ENCODE measurements around the gene CD68.

The CD68 gene

DNA sequence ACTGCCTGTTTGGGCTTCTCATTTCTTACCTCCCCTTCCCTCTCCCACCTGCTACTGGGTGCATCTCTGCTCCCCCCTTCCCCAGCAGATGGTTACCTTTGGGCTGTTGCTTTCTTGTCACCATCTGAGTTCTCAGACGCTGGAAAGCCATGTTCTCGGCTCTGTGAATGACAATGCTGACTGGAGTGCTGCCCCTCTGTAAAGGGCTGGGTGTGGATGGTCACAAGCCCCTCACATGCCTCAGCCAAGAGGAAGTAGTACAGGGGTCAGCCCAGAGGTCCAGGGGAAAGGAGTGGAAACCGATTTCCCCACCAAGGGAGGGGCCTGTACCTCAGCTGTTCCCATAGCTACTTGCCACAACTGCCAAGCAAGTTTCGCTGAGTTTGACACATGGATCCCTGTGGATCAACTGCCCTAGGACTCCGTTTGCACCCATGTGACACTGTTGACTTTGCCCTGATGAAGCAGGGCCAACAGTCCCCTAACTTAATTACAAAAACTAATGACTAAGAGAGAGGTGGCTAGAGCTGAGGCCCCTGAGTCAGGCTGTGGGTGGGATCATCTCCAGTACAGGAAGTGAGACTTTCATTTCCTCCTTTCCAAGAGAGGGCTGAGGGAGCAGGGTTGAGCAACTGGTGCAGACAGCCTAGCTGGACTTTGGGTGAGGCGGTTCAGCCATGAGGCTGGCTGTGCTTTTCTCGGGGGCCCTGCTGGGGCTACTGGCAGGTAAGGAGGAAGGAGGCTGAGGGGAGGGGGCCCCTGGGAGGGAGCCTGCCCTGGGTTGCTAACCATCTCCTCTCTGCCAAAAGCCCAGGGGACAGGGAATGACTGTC, at the start of gene CD68:
CD68 (plus strand) TSS at position 638 of the 833 bp plus-strand sequence; CDS start at position 678, 40 bp downstream.
- FAIRE-seq: no peak

DNA sequence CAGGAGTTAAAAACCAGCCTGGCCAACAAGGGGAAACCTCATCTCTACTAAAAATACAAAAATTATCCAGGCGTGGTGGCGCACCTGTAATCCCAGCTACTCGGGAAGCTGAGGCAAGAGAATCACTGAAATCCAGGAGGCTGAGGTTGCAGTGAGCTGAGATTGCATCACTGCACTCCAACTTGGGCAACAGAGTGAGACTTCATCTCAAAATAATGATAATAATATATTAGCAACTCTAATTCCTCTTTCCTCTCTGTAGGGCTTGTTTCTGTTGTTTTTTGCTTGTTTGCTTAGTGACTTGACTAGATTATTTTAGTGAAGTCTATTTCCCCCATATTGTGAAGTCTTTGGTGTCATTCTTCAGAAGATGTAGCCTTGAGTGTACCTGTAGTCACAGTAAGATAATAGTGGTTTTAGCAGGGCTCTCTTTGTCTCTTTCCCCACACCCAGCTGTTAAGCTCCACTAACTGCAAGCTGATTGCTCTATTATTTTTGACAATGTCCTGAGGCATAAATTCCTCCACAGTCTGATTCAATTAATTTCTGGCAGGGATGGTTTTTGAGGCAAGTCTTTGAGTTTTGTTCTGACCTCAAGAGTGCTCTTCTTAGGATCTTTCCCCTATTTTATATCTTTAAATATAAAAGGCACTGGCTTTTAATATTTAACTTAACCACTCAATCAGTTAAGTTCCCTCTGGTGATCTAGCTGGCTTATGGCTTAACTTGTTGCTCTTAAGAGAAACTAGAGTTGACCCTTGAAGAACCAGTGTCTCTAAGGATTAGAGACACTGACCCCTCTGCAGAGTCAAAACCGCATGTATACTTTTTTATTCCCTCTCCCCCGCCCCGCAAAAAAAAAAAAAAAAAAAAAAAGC, 49.2 kb upstream of the CD68 start:
- FAIRE-seq: no peak
- no peak for DNase-seq (ENCODE audit: low spot score)

More for the DNA sequence above, at the start of gene CD68:
- no peak for DNase-seq (ENCODE audit: low spot score)

DNA sequence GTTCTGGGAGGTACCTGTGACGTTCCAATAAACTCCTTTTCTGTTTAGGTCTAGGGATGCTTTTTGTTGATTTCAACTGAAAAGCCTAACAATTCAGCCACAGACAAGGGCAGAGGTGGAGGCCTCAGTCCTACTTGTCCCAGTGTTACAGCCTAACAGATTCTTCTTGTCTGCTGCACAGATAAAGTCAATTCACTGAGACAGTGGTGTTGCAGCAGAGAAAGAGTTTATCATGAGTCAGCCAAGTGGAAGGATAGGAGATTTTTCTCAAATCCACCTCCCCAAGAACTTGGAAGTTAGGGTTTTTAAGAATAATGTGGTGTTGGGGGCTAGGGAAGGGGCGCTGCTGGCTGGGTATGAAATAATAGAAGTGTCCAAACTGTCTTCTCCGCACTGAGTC, 41.4 kb upstream of the CD68 start:
- FAIRE-seq (no peak), DNase-seq (ENCODE audit: low spot score) (no peak)

DNA sequence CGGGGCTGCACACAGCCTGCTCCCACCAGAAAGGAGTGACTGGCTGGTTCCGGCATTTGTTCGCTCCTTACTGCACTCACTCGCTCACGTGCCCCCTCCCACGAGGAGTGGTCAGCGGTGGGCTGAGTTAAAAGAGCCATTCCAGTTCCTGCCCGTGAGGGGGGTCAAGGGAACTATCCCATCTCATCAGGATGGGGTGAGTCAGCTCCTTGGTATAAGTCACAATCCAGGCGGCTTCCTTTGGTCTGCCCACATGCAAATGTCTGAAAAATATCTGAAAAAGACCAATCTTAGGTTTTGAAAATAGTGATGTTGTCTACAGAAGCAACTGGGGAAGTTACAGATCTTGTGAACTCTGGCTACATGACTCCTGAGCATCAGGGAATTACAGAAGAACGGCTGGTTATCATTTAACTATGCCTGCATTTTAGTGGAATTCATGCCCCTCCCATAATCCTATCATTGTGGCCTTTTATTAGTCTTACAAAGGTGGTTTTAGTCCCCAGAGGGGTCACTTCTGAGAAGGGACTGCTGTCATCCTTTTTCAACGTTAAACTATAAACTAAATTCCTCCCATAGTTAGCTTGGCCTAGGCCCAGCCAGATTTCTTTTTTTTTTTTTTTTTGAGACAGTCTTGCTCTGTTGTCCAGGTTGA, 40.4 kb upstream of the CD68 start:
- DNase-seq (ENCODE audit: low spot score): no peak
- no peak for FAIRE-seq

GRCh38 chr17:7541074-7541621, 38.3 kb upstream of the CD68 start:
- FAIRE-seq: no peak
- DNase-seq (ENCODE audit: low spot score): no peak

DNA sequence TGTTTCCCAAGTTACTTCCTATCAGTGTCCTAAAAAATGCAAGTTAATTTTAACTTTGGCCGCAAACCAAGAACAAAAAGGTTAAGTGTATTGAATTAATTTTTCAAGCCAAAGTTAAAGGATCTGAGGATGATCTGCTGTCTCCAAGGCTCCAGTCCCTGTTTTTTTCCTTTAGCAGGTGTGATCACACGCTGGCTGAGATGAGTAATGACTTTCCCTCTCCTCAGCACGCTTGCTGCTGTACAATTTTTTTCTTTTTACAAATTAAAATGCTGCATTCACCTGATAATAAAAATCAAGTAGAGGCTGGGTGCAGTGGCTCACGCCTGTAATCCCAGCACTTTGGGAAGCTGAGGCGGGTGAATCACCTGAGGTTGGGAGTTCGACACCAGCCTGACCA, 34.5 kb upstream of the CD68 start:
- FAIRE-seq: no peak
- DNase-seq (ENCODE audit: low spot score): no peak

DNA sequence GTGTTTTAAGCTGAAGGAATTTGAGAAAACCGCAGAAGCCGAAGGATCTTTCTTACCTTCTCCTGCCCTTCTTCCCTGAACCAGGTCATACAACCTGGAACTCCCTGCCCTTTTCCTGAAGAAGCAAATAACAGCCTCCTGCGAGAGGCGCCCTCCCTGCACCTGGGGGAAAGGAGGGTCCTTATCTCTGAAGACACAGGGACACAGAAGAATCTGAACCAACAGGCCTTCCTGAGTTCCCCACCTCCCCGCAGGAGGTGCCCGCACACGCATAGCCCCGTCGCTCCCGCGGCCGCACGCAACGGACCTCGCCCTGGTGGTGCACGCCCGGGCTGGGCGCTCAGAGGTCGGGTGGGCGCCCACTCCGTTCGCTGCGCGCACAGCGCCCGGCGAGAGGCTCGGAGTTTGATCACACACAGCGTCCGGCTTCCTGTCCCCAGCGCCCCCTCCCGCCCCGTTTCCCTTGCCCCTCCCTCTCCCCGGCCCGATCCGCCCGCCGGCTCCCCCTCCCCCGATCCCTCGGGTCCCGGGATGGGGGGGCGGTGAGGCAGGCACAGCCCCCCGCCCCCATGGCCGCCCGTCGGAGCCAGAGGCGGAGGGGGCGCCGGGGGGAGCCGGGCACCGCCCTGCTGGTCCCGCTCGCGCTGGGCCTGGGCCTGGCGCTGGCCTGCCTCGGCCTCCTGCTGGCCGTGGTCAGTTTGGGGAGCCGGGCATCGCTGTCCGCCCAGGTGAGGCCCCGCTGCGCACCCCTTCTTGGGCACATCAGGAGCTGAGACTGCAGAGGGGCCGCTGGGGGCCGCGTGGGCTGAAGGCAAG, 30.6 kb upstream of the CD68 start, which contains the start of gene TNFSF12:
TNFSF12 (plus strand) TSS at position 474 of the 816 bp plus-strand sequence; CDS start at position 570, 96 bp downstream.
- no peak for DNase-seq (ENCODE audit: low spot score)
- FAIRE-seq: no peak

GRCh38 chr17:7549401-7550055, 29.9 kb upstream of the CD68 start:
- no peak for DNase-seq (ENCODE audit: low spot score)
- FAIRE-seq: no peak

GRCh38 chr17:7550344-7550743, 29.1 kb upstream of the CD68 start:
- no peak for DNase-seq (ENCODE audit: low spot score)
- no peak for FAIRE-seq

DNA sequence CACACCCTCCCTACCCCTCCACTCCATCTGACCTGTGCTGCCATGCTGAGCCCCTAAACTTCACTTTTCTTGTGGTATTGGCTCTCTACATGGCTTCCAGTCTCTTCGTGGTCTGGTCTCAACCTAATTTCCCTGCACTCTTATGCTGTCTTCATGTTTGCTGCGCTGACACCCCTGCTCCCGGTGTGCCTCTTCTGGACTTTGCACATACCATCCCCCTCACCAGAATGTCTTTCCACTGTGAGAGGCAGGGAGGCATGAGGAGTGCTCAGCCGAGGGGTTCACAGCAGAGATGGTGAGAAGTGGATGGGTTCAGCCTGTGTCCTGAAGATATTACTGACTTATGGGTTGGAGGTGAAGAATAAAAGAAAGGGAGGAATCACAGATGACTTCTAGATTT, 28.0 kb upstream of the CD68 start:
- DNase-seq (ENCODE audit: low spot score): no peak
- FAIRE-seq: no peak

- no peak for FAIRE-seq
- DNase-seq (ENCODE audit: low spot score): no peak
Observed at GRCh38 chr17:7552621-7553051, 26.8 kb upstream of the CD68 start.

- no peak for FAIRE-seq
Observed at GRCh38 chr17:7553356-7553755, 26.1 kb upstream of the CD68 start.

DNA sequence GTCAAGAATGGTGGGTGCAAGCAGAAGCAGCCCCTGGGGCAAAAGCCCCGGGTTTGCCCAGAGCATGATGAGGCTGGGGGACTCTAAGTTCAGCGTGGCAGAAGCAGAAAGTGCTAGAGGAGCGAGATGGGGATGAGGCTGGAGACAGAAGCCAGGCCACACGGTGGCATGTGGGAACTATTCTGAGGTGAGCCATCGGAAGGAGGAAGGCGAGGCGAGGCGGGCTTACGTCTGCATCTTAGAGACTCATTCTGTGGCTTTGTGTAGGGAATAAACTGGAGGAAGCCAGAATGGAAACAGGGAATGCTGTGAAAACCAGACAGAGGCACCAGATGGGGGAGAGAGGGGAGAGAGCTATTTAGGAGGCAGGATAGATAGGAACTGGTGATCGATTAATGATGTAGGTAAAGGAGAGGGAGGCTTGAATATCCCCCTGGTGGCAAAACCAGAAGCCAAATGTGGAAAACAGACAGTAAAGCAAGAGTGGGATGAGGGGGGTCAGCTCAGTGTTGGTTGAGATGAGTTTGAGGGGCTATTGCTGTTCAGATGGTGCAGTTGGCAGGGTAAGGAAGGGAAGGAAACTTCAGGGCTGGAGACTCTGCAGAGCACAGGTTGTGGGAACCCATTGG, 24.0 kb upstream of the CD68 start:
- no peak for FAIRE-seq

More at GRCh38 chr17:7553356-7553755, 26.1 kb upstream of the CD68 start:
- no peak for DNase-seq (ENCODE audit: low spot score)

DNA sequence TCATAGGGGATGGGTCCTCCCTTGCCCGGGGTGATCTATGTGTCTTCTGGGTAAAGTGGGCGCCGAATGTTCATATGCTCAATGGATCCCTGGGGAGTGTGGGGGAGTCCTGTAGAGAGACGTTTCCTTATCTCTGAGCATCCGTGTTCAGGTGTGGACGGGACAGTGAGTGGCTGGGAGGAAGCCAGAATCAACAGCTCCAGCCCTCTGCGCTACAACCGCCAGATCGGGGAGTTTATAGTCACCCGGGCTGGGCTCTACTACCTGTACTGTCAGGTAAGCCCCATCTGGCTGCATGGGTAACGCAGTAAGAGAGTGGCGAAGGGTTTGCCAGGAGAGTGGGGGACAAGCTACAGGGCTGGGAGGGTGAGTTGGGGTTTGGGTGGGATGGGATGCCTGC, 22.8 kb upstream of the CD68 start:
- DNase-seq (ENCODE audit: low spot score) (no peak), FAIRE-seq (no peak)

More for the DNA sequence above, 24.0 kb upstream of the CD68 start:
- no peak for DNase-seq (ENCODE audit: low spot score)

DNA sequence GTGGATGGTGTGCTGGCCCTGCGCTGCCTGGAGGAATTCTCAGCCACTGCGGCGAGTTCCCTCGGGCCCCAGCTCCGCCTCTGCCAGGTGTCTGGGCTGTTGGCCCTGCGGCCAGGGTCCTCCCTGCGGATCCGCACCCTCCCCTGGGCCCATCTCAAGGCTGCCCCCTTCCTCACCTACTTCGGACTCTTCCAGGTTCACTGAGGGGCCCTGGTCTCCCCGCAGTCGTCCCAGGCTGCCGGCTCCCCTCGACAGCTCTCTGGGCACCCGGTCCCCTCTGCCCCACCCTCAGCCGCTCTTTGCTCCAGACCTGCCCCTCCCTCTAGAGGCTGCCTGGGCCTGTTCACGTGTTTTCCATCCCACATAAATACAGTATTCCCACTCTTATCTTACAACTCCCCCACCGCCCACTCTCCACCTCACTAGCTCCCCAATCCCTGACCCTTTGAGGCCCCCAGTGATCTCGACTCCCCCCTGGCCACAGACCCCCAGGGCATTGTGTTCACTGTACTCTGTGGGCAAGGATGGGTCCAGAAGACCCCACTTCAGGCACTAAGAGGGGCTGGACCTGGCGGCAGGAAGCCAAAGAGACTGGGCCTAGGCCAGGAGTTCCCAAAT, 22.2 kb upstream of the CD68 start:
- FAIRE-seq (no peak), DNase-seq (ENCODE audit: low spot score) (no peak)

DNA sequence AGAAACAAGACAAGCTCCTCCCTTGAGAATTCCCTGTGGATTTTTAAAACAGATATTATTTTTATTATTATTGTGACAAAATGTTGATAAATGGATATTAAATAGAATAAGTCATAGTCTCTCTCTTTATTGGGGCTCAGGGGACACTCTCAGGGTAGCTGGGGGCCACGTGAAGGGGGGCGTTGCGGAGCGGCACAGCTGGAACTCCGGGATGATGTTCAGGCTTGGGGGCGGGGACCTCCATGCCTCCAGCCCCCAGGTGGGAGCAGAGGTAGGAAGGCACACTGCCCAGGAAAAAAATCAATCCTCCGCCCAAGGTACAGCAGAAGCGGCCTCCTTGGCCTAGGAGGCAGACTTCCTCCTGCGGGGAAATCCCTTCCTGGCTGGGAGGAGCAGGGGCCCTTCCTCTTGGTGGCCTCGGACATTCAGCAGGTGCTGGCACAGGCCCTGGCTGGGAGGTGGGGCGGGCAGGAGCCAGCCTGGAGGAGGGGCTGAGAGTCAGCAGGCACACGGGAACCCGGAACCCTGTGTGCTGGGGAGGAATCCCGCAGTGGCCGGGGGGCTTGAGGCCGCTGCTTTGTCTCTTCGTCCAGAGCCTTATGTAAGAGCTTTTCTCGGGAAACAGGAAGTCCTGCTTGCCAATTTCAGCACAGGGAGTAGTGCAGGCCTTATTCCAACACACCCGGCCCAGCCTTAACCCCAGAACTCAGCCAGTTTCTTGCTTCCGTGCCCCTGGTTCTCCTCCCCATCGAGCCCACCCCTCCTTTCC, 21.5 kb upstream of the CD68 start:
- no peak for FAIRE-seq
- peak; percentile 58 for DNase-seq (ENCODE audit: low spot score)

GRCh38 chr17:7558544-7559319, 20.7 kb upstream of the CD68 start, which contains the start of gene TNFSF13:
TNFSF13 (plus strand) TSS chr17:7558750; CDS start chr17:7559040, 290 bp downstream.
- DNase-seq (ENCODE audit: low spot score): no peak

More at GRCh38 chr17:7558544-7559319, 20.7 kb upstream of the CD68 start, which contains the start of gene TNFSF13:
- no peak for FAIRE-seq
